Activated T-cell treated with anti-CD3 and anti-CD28 coated beads for 48 hours (primary cell): ENCODE measurements around the gene ACAP3.

Source experiments
- DNase-seq: peaks from one replicate; pipeline ENCODE4 v3.0.0-alpha.2; 2020; ENCODE audit warnings: low read depth

ACAP3 gene

DNA sequence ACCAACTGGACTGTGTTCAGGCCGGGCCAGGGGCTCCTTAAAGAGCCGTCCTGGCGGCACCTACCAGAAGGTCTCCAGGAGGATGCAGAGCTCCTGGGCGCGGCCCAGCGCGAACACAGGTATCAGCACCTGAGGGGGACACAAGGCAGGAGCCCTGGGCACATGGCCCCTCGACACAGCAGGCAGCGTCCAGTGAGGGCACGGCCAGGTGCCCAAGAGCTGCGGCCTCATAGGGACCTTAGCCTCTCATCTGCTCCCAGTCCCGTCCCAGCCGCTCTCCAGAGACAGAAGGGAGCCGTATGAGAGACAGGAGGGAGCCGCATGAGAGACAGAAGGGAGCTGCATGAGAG lies 6.5 kb upstream of the ACAP3 start:
- DNase-seq, result no peak

DNA sequence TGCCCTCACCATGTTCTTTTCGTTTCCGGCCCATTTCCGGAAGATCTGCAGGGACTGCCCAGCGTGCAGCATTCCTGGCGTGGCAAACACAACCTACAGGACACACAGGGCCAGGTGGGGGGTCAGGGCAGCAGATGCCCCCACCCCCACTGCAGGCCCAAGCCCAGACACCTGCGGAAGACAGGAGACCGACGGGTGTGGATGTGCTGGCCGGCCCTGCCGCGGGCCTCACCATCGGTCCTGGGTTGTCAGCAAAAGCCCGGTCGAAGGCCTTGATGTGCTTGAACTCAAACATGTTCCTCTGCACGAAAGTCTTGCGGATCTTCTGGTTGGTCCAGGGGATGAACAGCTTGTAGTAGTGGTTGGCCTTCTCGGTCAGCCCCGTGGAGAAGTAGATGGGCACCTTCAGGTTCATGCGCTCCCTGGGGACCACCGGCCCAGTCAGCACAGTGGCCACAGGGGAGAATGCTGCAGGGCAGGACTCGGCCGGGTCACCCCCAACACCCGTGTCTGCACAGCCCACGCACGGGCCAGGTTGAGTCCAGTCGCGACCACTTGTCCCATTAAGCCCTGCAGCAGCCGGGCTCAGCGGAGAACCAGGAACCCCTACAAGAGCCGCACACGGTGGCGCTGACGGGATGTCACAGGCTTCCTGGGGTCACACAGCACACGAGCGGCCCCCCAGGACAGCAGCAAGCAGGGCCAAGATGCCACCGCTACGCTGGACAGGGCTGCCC lies 5.9 kb upstream of the ACAP3 start:
- no peak for DNase-seq

DNA sequence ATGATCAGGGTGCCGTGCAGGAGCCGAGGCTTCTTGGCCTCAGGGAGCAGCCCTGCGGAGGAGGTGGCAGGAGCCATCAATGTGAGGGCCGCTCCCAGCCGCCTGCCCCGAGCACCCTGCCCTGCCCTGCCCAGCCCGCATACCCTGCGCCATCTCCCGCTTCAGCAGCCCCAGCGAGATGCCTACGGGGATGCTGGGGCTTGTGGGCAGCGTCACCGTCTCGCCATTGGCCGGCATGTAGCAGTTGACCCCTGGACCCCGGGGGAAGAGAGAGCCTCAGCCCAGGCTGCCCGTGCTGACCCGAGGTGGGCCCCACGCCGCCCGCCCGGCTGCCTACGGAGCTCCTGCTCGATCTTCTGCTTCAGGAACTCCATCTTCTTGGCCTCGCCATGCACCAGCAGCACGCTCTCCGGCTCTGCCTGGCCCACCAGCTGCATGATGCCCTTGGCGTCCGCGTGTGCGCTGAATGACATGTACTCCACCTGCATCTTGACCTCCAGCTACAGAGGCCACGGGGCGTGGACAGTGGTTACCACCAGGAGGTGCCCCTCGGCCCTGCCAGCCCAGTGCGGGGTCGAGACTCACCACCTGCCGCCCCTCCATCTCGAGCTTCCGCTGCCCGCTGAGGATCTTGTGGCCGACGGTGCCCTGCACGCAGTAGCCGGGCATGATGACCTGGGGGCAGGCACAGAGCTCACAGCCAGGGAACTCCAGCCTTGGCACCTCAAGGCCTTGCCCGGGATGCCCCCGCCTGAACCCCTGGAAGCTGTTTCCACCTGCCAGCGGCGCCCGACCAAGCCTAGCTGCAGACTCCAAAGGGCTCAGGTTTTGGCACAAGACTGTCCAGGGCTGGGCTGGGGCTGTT lies 5.0 kb upstream of the ACAP3 start:
- DNase-seq, result no peak

DNA sequence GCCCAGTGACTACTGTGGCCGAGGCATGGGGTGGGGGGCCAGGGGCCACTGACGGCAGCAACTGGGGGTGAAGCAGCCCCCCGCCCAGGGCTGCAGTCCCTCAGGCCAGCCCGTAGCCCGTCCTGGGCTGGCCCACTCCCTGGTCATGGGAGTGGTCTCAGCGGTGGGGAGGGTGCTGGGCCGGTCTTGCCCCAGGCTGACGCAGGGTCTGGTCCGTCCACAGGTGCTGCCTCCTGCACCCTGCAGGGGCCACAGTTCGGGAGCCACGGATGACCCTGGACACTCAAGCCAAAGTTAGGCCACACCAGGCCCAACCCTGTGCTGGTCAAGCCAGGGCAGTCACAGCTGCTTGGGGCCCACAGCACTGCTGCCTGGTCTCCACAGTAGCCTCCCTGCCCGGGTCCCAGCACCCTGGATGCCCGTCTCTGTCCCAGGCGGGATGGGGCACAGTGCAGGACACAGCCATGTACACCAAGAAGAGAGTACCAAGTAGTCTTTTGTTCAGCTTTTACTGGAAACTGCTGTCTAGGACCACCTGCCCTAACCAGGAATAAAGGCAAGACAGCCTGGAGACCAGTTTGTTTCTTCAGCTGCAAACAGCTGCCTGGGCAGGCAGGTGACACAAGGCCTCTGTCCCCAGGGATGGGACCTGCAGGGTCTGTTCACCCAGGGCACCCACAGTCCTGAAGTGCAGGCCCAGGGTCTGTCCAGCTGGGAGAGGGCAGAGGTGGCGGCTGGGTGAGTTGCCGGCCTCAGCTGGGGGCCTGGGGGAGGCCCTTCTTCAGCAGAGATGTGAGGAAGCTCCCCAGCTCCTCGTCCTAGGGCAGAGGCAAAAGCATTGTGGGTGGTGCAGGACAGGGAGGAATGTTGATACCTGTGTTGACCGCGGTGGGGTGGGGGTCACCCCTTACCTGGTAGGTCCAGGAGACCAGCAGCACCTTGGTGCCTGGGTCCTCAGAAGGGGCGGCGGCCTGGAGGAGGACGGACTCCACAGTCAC lies 3.7 kb upstream of the ACAP3 start:
- no peak for DNase-seq

DNA sequence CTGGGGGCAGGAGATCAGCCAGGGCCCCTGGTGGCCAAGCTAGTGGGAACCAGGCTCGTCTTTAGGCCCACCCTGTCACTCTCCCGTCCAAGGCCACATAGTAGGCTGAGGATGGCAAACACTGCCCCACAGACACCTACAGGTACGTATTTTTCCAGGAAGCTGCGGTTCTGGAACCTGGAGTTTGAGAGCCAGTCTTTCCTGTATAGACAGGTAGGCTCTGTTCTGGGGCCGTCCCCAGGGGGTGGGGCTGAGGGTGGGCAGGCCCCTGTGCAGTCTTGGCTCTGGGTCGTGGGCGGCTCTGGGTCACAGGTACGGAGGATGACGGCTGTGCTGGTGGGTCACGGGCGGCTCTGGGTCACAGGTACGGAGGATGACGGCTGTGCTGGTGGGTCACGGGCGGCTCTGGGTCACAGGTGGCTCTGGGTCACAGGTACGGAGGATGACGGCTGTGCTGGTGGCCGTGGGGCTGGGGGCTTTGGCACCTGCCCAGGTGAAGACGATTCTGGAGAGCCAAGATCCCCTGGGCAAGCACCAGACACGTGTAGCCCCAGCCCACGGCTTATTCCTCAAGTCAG lies 2.8 kb upstream of the ACAP3 start:
- DNase-seq, result no peak

DNA sequence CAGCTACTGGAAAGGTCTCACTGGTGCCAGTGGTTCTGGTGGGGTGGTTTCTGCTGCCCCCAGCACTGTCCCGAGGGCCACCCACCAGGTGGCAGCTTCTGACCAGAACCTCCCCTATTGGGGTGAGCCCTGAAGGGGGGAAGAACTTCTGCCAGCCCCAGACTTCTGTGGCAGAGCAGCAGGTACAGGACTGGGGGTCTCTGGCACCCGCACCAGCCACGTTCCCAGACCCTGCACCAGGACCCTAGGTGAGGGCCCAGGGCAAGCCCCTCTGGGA lies 2.3 kb upstream of the ACAP3 start:
- no peak for DNase-seq

DNA sequence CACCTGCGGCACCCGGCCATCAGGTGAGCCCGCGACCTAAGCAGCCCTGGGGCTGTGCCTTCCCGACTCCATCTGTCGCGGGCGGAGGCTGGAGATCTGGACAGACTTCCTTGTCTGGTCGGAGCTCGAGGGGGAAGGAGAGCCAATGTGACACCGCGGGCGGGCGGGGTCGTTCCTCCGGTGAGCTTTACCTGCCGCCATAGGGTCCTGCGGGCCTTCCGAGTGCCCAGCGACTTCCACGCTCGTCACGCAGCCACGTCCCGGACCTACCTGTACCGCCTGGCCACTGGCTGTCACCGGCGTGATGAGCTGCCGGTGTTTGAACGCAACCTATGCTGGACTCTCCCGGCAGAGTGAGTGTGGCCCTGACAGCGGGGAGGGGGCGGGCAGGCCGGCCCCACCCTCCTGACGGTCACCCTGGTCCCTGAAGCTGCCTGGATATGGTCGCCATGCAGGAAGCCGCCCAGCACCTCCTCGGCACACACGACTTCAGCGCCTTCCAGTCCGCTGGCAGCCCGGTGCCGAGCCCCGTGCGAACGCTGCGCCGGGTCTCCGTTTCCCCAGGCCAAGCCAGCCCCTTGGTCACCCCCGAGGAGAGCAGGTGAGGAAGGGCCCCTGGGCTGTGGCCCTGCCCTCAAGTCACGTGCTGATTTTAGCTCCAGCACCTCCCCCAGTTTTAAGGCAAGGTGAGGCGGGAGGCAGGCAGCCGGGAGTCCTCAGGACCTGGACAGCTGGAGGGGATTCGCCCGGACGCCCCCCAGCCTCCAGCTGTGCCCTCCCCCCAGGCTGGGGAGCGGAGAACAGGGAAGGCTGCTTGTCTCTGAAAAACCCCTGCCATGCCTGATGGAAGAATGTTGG lies 1.8 kb upstream of the ACAP3 start:
- DNase-seq, result no peak

DNA sequence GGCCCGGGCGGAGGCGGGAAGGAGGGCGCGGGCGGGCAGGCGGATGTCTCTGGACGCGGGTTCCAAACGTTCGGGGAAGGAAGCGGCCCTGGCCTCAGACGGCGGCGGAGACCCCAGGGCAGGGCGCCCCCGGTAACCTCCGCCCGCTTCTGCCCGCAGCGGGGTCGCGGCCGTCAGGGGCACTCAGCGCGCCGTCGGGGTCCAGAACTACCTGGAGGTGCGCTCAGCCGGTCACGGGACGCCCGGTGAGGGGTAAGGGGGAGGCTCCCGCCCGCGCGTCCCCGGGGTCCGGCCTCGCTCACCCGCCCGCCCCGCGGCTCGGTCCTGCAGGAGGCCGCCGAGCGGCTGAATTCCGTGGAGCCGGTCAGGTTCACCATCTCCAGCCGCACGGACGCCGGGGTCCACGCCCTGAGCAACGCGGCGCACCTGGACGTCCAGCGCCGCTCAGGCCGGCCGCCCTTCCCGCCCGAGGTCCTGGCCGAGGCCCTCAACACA lies 1.1 kb upstream of the ACAP3 start:
- no peak for DNase-seq

DNA sequence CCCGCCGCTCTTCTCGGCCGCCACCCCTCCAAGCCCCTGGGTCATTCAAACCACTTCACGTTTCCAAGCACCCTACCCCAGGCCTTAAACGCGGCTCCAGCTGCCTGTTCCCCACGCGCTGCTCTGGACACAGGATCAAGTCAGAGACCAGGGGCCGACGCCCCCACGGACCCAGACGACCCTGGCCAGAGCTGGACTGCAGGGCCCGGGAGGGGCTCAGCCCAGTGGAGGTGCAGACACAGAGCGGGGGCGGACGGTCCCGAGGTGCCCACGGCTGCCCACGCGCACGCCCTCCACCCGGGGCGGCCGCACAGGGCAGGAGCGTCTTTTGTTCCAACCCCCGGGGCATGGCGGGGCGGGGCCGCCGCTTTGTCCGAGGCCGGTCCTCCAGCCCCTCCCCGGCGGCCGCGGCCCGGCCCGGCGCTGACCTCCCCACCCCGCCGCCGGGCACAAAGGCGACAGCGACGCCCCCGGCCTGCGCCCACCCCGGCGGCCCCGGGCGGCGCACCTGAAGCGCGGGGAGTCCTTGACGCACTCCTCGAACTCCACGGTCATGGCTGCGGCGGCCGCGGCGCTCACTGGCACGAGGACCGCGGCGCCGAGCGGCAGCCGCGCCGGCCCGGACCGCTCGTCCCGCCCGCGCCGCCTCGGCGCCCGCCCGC lies 338 bp downstream of the ACAP3 start:
- DNase-seq, result no peak

DNA sequence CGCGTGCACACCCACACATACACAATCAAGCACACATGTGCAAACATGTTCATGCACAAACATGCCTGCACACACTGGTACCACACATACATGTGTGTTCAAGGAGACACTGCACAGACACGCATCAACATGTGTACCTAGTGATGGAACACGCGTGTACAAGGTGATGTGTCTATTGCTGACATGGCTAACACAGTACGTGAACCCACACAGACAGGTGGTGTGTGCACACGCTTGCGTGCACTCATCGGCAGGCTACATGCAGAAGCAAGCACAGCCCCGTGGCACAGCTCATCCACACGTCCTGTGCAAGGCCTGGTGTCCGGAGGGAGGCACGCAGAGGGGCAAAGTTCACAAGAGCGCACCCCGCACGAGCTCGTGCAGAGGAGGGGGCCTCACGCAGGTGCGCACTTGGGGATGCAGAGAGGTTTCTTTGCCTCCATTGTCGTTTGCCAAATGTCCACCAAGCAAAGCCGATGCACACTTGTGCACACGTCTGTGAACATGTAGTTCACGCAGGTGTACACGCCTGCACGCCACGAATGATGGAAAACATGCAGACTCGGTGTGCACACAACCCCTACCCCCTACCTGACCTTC lies 969 bp downstream of the ACAP3 start:
- no peak for DNase-seq

DNA sequence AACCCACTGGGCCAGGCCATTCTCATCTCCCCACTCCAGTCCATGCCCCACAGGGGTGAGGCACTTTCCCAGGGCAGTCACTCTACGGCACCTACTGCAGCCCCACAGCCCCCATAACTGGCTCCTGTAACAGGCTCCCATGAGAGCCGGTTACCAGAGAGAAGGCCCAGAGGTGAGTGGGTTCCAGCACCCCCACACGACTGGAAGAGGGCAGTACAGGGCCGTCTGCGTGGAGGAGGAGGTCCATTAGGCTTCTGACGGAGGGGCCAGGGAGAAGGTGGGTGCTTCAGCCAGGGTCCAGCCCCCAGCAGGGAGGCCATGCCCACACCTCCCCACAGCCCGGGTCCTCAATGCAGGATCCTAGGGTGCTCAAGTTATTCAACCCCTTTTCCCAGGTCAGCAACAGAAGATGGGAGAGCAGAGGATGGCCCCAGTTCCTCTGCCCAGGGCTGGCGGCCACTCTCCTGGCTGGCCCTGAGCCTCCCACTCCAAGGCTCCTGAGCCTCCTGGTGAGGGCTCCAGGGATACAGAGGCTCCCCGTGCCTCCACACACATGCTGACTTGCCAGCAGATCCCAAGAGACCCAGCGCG lies 1.6 kb downstream of the ACAP3 start:
- no peak for DNase-seq

DNA sequence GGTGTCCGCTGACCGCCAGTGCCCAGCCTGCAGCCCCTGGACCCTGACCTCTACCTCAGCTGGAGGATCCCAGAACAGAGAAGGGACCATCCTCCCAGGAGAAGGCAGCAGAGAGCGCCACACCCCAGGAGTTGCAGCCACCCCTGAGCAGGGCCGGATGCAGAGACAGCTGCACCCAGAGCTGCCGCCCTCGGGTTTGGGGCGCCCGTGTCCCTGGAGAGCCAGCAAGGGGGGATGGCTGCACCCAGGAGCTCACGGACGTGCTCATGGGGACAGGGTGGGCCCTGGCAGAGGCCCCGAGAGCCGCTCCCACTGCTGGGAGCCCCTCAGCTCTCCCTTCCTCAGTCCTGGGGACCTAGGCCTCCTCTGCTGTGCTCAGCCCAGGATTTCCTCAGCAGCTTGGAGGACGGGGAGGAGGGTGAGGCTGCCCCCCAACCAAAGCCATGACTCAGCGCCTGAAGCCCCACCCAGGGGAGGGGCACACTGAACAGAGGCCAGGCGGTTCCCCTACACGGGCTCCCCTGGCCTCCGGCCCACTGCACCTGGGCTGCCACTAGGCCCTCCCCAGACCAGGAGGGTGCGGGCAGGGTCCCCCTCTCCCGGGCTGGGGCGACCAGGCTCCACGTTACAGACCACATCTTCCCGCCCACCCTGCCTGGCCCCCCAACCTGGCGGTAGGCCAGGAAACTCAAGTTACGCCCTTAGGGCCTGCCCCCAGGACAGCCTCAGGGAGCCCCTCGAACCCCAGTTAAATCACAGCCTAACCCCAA lies 2.2 kb downstream of the ACAP3 start:
- DNase-seq, result peak; percentile 62

DNA sequence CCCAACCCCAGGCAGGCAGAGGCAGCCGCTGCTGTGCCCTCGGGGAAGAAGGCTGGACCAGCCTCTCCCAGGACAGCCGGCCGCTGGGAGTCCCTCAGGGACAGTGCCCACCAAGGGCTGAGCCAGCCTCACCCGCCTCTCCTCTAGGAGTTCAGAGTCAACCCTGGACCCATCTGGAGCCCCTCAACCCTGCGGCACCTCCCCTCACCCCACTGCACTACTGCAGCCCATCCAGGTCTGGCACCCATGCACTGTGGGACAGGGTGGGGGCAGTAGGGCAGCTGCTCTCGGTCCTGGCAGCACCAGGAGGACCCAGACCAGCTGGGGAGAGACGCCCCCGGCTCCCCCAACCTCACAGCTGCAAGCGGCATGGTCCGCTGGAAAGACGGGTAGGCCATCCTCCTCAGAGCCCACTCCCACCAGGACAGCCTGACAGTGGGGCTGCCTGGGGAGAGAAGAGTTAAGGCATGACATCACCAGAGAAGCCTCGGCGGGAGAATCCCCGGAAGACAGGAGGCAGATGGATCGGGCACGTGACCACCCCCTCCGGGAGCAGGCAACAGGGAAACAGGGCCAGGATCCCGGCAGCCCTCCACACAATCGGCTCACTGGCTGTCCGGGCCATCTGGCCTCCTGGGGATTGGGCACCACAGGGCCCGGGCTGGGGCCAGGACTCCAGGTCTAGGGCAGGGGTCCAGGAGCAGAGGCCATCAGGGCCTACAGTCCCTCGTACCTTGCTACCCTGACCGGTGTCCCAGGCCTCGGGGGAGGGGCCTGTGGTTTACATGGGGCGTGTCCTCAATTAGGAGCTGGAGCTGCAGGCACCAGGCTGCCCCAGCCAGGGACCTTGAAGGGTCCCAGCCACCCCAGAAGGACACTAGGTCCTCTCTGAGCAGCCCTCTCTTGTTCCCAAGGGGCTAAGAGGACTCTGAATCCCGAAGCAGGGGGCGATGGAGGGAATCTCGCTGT lies 3.1 kb downstream of the ACAP3 start:
- no peak for DNase-seq

DNA sequence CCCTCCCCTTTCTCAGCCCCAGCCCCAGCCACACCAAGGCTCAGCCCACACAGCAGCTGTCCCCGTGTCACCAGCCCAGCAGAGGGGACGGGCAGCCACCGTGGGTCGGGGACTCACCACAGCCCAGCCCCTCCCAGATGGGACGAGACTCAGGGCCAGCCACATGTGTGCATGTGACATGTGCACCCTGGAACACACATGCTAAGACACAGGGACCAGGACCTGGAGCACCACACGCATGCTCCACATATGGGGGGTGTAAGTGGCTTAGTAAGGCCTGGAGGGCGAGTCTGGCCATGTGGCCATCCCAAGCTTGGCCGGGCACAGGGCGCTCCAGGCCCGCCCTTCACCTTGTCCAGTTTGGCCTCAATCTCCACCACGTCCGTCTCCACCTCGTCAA lies 4.0 kb downstream of the ACAP3 start:
- DNase-seq, result no peak

DNA sequence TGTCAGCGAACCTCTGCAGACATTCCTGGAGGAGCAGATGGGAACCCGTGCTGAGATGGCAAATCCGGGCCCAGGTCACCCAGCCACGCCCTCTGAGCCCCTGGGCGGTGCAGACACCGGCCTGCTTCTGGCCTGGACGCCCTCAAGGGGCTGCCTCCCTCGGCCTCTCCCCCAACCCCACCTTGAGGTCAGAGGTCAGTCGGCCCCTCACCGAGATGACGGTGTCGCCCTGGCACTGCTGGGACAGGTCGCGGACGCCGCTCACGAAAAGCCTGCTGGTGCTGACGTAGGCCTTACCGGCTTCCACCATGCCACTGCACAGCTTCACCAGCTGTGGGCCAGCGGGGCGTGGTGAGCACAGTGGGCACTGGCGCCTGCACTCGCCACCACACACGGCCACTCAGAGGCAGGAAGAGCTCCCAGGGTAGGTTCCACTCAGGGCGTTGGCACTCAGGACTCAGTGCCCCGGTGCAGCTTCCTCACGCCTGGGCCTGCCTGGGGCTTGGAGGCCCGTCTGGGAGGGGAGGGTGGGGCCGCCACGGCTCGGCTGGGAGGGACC lies 4.7 kb downstream of the ACAP3 start:
- no peak for DNase-seq

DNA sequence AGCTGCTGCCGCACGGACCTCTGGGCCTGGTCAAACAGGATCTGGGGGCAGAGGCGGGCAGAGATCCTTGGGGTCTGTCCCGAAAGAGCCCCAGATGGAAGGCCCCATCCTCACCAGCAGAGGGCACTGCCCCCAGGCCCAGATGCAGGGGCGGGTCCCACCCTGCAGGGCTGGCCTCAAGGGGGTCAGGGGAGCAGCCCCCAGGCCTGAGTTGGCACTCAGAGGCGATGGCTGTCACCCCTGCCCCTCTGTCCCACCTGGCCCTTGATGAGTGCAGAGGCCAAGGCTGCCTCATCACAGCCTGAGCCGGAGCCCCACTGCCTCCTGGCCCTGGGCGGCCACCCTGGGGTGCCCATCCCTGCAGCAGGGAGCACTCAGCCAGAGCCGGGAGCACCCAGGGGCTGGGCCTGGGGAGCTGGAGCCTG lies 5.7 kb downstream of the ACAP3 start:
- no peak for DNase-seq

DNA sequence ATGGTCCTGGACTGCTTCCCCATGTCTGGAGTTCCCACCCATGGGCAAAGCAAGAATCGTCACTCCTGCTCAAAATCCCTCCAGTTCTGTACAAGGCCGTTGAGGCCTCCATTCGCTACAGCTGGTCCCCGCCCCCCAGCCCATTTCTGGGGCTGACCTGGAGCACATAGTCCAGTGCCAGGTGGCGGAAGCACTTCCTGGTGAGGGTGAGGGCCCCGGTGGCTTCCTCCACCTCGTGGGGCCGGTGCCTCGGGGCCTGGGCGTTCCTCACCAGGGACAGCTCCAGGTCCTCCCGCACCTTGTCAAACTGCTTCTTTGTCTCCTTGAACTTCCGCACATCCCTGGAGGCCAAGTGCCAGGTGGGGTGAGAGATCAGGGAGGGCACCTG lies 7.4 kb downstream of the ACAP3 start:
- DNase-seq, result no peak
